Glomerular visceral epithelial cell (primary cell): Measurements from ENCODE around the gene CHN2.

Experiments used
- DNase-seq: peaks from one replicate; pipeline ENCODE4 v3.0.0-alpha.2; 2016; ENCODE audit errors: extremely low spot score

The CHN2 gene

DNA sequence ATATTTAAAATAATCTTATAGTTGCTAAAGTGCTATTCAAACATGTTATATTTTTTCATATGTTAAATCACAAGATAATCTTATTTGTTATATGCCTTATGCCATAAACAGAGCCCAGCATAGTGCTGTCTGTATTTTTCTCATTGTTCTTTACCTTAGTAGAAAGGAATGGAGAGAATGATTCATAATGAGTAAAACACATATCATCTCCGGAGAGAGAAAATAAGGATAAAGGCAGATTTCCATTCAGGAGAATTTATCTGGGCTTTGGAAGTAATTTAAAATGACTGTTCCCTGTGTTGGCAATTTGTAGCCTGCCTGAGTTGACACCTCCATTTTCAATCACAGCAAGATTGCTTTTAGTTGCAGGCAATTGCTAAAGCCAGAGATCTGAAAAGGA is 30.2 kb downstream of the CHN2 start:
- DNase-seq, result no peak

DNA sequence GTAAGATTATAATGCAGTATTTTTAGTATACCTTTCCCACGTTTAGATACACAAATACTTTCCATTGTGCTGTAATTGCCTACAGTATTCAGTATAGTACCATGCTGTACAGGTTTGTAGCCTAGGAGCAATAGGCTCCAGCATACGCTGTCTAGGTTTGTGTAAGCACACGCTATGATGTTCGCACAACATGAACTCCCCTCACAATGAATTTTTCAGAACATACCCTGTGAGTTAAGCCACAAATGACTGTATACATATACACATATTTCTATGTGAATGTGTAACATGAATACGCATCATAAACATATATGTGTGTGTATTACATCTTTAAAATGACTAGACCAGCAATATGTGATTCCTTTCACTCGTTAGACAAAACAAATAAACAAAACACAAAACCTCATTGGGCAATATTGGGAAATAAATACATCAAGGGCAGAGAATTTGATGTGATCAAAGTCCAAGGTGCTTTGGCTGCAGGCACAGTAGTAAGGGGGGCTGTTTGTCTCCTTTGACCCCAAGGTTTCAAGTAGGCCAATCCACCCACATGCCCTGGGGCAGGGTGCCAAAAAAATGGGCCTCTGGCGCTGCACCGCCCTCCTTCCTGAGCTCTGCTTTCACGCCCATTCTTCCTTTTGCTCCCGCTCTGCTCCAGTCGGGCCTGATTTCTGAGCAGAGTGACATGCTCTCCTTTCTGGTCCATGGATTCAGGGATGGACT is 33.9 kb downstream of the CHN2 start:
- DNase-seq, result no peak

DNA sequence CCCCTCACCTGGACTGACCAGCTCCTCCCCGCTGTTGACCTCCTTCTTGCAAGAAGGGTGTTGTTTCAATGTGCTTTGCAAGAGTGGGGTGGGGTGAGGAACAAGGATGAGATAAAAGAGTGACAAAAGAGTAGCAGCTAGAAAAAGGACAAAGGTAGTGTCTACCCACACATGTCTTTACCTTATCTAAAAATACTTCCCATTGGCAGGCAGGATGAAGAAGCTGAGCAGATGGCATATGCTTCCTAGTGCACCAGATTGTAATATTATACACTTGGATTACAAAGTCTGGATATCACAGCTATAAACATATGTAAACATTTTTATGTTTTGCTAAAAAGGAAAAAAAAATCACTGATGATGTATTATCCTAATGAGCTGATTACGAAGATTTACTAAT is 34.5 kb downstream of the CHN2 start:
- no peak for DNase-seq

DNA sequence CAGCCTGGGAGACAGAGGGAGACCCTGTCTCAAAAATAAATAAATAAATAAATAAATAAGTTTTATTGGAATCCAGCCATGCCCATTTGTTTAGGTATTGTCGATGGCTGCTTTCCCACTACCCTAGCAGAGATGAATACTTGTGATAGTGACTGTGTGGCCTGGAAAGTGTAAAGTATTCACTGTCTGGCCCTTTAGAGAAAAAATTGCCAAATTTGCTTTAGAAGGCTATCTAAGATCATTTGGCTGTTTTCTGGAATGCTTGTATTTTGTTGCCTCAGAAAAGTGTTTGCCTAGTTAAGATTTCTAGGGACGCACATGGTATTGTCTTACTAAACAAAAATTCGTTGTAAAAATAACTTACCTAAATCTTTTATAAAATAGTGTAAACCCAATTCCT is 35.4 kb downstream of the CHN2 start:
- DNase-seq, result no peak

DNA sequence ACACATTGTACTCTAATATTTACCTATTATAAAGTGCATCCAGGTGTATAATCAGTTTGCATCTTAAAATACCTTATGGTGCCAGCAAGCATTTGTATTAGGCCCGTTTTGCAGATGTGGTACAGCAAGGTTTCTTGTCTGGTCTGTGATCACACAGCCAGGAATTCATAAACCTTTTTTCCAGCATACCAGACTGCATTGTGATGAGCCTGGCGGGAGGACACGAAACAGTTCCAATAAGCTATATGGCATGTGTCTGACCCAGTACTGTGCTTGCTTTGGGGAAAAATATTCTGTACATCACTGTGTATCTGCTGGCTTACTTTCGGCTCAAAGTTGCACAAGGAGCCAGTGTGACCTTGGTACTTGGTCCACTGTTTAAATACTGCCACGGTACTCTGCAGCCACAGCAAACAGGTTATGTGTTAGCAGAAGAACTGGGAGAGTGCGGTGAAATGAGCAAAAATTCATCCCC is 36.3 kb downstream of the CHN2 start:
- no peak for DNase-seq

DNA sequence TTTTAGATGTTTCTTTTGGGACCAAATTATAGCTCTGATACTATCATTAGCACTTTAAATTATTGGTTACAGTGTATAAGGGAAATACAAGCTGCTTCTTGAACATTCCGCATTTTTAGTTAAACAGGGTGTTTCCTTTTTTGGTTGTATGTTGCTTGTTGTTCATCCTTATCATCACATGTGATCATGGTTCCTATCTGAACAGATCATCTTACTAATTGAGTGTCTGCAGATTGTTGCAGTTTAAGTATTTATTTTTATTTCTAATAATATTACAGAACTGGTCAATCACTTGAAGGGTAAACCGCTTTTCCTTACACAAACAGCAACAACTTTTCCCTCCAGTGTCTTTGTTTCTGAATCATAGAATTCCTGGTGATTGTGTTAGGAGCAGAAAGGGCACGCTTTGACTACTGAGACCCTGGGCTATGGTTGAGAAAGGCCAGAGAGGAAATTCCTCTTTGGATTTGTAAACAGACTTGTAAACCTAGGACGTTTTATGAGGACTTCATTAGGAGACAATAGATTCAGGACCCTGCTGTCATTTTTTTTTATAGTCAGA is 37.2 kb downstream of the CHN2 start:
- no peak for DNase-seq

DNA sequence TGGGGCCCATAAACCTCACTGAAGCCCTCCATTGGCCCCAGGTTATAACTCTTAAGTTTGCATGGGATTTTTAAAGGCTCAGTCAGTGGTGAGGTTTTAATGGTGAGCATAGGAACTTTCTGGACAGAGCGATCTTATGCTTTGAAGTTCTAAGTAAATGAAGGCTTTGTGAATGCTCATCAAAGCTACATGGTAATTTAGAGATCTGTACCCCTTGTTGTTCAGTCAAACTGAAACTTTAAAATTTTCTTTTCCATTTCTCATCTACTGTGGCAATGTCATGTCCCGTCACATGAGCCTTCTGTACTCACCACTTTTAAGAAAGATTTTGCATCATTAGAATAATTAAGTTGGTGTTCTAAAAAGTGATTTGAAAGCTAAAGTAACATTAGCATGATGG is 39.9 kb downstream of the CHN2 start:
- no peak for DNase-seq

DNA sequence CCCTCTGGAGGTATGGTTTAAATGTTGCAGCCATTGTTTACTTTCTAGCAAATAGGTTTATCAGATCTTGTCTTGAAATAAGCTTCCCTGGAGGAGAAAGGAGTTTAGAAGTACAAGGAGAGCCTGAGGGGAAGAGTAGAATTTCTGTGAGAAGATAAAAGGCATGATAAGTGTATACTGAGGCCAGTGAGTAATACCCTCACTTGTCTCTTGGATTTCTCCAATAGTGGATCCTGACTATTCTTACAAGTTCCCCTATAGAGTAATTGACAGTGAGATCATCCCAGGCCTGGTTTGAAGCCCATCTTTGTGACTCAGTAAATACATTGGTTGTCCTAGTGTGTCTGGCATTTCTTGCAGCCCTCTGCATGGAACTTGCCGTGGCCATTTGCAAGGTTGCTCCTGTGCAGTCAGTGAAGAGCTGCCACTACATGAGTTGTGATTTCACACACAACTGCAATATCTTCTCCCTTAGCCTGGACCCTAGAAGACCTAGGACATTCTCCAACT is 41.6 kb downstream of the CHN2 start:
- no peak for DNase-seq

DNA sequence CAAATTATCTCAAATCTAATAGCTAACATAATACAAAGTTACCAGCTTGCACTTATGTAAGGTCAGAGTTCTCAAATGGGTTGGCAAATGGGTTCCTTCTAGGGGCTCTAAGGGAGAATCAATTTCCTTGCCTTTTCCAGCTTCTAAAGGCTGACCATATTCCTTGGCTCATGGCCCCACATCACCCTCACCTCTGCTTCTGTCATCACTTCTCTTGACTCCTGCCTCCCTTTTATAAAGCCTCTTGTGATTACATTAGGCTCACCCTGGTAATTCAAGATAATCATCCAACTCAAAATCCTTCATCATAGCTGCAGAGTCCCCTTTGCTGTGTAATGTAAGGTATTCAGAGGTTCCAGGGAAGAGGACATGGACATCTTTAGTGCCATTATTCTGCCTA is 42.1 kb downstream of the CHN2 start:
- DNase-seq, result no peak

DNA sequence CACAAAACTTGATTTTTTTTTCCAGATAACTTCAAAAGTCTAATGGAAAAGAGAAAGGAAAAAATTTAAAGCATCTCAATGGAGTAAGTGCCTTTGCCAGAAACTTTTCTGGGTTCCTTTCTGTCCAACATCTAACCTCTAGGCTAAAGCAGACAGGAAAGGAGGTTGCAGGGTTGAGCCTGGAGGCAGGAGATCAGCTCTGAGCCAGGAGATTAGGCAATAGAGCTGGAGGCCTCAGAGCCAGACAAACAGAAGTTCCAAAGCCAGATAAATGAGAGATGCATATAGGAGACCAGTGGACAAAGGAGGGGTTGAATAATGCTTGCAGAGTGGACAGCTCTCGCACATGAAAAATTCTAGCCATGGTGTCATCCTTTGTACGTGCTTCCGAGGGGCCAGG is 42.9 kb downstream of the CHN2 start:
- DNase-seq, result no peak

DNA sequence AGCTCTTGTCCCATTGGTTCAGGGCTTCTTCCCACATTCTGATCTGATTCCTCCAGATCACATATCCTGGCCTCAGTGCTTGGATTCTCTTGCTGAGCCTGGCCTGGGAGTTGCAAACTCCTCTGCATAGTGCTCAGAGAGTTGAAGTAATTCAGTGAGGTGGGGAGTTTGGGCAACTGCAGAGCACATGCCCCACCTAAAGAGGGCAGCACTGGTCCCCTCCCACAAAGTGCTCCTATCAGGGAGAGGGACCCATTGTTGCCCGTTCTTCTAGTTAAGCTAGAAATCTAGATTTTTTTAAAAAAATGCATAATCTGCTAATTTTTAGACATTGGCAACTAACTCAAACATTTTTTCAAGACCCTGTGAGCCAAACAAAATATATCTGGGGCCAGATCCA is 45.1 kb downstream of the CHN2 start:
- no peak for DNase-seq

DNA sequence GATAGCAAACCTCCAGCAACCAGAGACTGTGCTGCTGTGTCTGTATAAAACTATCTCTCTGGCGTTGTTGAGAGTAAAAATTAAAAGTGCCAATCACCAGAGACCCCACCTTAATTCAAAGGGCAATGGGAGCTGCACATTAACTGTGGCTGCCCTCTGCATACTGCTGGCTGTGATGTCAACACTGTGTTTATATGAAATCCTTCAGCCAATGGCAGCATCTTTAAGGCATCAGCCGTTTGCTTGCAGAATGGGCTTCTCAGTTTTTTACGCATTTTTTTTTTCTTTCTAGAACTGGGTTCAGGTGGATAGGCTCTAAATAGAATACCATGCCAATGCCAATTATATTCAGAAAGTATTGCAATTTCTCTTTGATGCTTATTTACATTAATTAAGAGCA is 47.7 kb downstream of the CHN2 start:
- no peak for DNase-seq

DNA sequence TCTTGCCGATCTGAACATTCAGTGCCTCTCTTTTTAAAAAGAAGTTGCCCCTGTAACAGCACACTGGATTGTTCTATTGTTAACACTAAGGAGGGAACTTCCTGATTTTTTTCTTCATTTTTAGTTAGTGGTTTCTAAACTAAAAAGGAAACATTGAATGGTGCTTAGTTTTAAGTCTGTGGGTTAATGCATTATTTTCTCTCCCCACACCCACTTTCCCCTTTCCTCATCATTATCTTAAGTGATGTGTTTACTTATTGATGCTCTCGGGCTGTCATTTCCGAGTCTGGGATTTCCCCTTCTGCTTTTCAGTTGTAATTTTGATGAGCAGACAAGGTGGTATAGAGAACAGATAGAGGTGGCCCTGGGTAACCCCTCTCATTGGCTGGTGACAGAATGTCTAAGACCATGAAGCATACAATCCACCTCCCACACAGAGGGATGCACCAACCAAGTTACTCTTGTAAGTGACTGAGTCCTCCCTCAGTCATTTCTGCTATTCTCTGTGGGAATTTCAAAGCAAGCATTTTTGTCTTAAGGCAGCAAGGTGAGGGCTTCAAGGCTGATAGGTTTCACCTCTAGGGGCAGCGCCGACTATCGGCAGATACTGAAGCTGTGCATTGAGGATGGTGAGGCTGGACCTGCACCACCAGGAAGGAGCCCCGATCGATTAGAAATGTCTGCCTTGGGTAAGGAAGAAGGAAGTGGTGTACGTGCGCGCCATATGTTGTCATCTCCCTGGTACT is 49.5 kb downstream of the CHN2 start:
- DNase-seq, result no peak

DNA sequence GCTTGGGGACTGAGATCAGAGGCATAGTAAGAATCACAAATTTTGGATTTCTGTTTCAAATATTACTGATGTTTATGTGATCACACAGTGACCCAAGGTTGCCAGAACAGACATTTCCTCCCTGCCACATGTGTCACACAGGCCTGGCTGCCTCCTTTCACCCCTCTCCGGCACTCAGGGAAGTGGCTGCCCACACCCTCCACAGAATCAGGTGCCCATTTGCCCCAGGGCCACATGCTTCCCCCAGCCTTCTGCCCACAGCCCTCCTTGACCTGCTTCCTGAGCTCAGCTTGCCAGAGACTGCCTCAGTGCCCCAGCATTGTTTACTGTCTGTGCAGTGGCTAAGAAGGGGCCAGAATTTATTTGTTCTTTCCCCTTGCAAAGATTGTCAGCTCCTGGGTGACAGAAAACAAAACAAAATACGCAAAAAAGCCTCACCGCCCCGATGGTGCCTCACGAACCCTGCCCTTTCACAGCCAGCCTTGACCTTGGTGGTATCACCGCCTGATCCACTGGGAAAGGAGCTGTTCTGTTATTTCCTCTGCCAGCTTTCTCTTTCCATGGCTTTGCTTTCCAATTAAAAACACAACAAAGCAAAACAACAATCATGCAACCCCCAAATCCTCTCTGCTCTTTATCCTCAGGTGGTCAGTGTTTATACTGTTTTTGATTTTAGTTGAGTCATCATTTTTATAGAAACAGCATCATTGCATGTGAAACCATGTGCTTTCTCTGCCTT is 52.8 kb downstream of the CHN2 start:
- no peak for DNase-seq

DNA sequence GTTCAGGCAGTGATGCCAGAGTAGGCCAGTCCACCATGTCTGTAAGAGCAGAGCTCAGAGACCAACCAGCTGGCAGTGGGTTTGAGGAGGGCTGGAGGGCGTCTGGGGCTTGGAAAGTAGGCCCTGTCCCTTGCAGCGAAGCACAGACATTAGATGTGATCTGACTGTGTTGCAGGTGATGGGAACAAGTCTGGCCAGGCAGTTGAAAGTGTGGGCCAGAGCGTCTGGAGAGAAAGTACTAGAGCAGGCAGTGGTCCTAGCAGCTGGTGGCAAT is 53.3 kb downstream of the CHN2 start:
- DNase-seq, result no peak

DNA sequence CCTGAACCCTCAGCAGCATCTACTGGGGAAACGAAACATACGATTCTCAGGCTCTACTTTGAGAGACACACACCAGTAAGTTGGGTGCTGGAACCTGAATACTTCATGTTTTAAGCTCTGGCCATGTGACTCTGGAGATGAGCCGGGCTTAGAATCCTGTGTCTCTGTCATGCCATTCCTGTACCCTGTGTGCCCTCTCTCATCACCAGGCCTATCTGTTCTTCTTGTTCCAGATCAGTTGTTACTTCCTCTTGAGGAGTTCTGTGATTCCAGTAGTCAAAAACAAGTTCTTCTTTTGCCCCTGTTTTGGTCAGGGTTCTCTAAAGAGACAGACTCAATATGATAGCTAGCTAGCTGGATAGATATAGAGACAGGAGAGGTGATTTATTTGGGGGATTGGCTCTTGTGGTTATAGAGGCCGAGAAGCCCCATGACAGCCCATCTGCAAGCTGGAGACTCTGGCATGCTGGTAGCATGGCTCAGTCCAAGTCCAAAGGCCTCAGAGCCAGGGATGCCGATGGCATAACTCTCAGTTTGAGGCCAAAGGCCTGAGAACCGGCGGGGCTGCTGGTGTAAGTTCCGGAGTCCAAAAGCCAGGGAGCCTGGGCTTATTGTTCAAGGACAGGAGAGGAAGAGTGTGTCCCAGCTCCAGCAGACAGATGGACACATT is 54.3 kb downstream of the CHN2 start:
- DNase-seq, result no peak

DNA sequence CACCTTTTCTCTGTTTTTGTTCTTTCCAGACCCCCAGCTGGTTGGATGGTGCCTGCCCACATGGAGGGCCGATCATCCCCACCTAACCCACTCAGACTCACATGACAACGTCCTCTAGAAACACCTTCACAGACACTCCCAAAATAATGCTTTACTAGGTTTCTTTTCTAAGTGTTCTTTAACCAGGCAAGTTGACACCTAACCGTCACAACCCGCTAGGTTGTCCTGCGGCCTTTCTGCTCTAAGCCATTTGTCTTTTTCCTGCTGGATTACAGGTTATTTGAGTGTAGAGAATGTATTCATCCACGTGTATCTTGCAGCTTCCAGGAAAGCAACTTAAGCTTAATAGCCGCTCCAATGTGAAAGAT is 54.8 kb downstream of the CHN2 start:
- no peak for DNase-seq

DNA sequence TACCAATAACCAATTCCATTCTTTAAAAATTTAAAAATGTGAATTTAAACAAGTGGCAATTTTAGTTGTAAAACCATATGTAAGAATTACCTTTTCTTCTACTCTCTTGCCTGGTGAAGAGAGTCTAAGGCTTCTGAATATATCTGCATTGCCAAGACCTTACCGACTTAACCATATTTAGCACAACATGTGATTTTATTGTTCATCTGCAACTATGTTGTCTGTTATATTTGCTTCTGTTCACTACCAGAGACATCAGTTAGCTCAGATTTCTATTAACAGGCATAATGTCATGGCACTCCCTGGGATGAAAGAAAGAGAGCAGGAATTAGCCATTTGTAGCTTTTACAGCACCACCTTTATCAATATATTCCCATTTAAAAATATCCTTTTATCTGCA is 55.3 kb downstream of the CHN2 start:
- DNase-seq, result no peak

DNA sequence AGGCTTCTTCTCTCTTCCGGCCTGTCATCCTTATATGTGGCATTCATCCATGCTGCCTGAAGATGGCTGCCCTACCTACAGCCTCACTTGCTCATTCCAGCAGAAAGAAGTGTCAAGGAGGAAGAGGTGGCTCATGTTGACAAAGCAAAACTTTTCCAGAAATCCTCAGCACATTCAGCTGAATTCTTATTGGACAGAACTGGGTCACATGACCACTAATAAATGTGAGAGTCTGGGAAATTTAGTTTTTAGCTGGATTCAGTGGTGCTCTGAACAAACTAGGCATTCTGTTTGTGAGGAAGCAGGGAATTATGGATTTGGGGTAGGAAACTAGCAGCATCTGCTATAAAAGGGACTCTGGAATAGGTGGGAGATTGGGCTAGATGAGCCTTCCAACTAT is 58.6 kb downstream of the CHN2 start:
- DNase-seq, result no peak

DNA sequence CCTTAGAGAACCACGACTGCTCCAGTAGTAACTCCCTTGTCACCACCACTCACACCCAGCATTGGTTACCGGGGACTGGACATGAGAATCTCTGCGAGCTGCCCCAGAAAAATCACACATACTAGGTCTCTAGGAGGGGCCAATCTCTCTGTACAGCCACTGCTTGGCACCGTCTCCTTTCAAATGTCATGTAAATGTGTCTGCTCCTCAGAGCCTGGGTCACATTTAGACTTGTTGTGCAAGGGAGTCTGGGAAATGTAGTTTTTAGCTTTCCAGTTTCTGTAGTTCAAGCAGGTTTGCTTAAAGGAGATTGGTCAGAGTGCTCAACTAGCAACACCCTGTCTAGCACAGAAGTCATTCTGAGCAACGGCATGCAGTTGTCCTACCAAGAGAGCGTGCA is 60.0 kb downstream of the CHN2 start:
- DNase-seq, result no peak

DNA sequence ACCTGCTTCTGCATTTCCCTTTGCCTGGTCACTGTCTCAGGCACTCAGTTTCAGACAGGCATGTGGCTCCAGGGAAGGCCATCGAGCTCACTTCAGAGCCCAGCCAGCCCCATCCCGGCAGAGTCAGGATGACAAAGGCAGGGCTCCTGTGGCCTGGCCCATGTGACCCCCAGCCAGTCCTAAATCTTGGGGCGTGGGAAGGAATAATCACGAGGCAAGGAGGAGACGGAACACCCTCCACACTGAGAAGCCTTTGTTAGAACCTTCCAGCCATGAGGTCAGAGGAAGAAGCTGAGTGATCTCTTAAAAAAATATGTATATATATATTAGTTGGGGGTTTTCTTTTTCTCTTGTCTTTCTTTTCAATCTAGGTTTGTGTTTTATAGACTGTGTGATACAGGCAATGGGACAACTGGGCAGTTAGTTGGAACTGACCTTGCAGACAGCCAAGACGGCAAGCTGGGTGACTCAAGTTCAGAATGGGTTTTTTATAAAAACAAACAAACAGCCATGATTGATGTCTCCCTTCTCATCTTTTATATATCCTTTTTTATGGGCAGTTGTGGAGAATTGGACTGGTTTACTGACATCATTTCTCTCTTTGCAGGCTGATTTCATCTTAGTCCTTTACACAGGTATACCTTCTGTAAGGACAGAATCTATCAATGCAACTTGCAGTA is 60.8 kb downstream of the CHN2 start:
- no peak for DNase-seq
